ENCODE measurements around the gene STAC3. TPM values are rescaled to one million over a fixed set of nuclear protein-coding genes. Genes with fewer than 3 reads are reported as not detected.

Gene STAC3
- total RNA-seq, 3 donors from 2014 or later (not counting 1 experiment from before 2014, with no cell fraction given) = 2.4 to 4.1 (median 3.8) TPM

DNA sequence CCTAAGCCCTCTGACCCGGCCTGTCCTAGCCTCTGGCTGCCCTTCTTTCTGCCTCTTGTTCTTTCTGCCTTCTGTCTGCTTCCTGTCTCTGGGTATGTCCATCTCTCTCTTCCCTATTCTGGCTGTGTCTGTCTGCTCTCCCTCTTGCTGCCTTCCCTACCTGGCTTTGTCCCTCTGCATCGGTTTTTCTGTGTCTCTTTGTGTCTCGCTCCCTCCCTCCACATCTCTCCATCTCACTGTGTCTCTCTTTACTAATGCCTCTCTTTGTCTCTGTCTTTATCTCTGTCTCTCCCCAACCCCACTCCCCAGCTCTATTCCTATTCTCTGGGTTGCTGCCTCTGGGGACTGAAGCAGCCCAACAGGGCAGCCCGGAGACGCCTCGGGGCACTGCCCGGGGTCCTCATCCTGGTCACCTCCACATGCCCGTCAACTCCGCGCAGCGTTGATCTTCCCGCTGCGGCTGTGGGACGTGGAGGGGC is 11.4 kb downstream of the STAC3 start:
- TF ChIP-seq, protein P1, sequence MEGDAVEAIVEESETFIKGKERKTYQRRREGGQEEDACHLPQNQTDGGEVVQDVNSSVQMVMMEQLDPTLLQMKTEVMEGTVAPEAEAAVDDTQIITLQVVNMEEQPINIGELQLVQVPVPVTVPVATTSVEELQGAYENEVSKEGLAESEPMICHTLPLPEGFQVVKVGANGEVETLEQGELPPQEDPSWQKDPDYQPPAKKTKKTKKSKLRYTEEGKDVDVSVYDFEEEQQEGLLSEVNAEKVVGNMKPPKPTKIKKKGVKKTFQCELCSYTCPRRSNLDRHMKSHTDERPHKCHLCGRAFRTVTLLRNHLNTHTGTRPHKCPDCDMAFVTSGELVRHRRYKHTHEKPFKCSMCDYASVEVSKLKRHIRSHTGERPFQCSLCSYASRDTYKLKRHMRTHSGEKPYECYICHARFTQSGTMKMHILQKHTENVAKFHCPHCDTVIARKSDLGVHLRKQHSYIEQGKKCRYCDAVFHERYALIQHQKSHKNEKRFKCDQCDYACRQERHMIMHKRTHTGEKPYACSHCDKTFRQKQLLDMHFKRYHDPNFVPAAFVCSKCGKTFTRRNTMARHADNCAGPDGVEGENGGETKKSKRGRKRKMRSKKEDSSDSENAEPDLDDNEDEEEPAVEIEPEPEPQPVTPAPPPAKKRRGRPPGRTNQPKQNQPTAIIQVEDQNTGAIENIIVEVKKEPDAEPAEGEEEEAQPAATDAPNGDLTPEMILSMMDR (IDR thresholded peaks at IDR 0.05) = no peak
- Histone ChIP-seq H3K36me3 (ENCODE audit: control insufficient read depth, insufficient read depth, low read length) (no peaks in the 10 kb centered on the region), H3K4me3 (ENCODE audit: low read length) (peak overlapping the region; percentile 38), H3K9me3 (ENCODE audit: control insufficient read depth, insufficient read depth, low read length) (no peaks in the 10 kb centered on the region), H3K4me1 (ENCODE audit: control insufficient read depth, insufficient read depth, low read length) (peaks cover 92% of the 10 kb centered on the region), H3K27ac (ENCODE audit: low read length) (no peak overlapping the region), H3K27me3 (ENCODE audit: control insufficient read depth, insufficient read depth, low read length) (peaks cover 78% of the 10 kb centered on the region)
- WGBS (ENCODE audit: insufficient coverage) = 3% methylated on average over 14 of the region's 14 CpGs
- Mint-ChIP-seq H3K27ac (peak overlapping the region; percentile 45 to 64), H3K4me3 (peak overlapping the region; percentile 88), H3K27me3 (ENCODE audit: low read depth in 2 of 2) (peaks cover 61 to 76% of the 10 kb centered on the region in 2 donors), H3K36me3 (peaks cover 1% of the 10 kb centered on the region), H3K4me1 (peaks cover 45 to 80% of the 10 kb centered on the region in 2 donors), H3K9me3 (no peaks in the 10 kb centered on the region)
- DNase-seq = no peak
- intact Hi-C loops (cut with micrococcal nuclease) = loop anchor here (1.0 to 2.0 kb wide), 2 partner anchors 17 to 25 kb away; no protein-coding TSS in a partner anchor
- no peak for ATAC-seq

DNA sequence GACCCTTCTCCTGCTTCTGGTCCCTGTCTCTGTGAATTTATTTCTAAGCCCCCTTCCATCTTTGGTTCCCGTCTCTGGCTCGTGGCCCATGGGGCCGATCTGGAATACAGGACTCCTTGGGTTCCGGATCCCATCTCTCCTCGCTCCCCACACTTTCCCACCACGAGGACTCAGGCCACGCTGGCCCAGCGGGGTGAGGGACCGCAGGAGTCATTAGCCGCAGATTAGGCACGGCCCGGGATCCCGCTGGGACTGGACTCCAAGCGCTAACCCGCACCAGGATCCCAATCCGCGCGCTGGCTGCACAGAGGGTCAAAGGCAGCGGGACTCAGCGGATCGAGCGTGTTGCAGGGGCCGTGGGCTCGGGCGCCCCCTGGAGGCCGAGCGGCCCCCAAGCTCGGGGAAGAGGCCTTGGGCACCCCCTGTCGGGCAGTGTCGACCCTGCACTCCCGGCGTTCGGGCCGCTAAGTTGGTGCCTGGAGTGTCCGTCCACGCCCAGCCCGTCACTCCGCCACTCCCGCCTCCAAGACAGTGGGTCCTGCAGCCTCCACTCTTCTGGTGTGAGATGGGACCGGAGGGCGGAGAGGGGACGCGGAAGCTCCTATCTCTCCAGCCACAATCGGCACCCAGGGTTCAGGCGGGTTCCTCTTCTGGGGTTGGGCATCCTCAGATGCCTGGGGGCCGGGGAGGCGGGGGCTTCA is 12.0 kb downstream of the STAC3 start:
- H3K4me1 Mint-ChIP-seq = peaks cover 45 to 79% of the 10 kb centered on the region in 2 donors
- Histone ChIP-seq H3K36me3 (ENCODE audit: control insufficient read depth, insufficient read depth, low read length) (peaks cover 5% of the 10 kb centered on the region), H3K27ac (ENCODE audit: low read length) (no peak overlapping the region), H3K9me3 (ENCODE audit: control insufficient read depth, insufficient read depth, low read length) (no peaks in the 10 kb centered on the region), H3K4me1 (ENCODE audit: control insufficient read depth, insufficient read depth, low read length) (peaks cover 93% of the 10 kb centered on the region), H3K4me3 (ENCODE audit: low read length) (peak overlapping the region; percentile 6), H3K27me3 (ENCODE audit: control insufficient read depth, insufficient read depth, low read length) (peaks cover 78% of the 10 kb centered on the region)
- peaks cover 61 to 71% of the 10 kb centered on the region in 2 donors for H3K27me3 Mint-ChIP-seq (ENCODE audit: low read depth in 2 of 2)
- H3K27ac Mint-ChIP-seq = peak overlapping the region; percentile 53 to 64
- no peaks in the 10 kb centered on the region for H3K9me3 Mint-ChIP-seq
- H3K36me3 Mint-ChIP-seq = peaks cover 7% of the 10 kb centered on the region
- TF ChIP-seq, protein P1 (IDR thresholded peaks at IDR 0.05) = peak; percentile 100
- ATAC-seq = peak; percentile 83 to 95 (median 85)
- DNase-seq = peak; percentile 92 to 94
- peak overlapping the region; percentile 88 for H3K4me3 Mint-ChIP-seq
- intact Hi-C loops (cut with micrococcal nuclease) = loop anchor here (1.0 to 2.0 kb wide), 2 partner anchors 16 to 25 kb away; no protein-coding TSS in a partner anchor
- 2% methylated on average over 47 of the region's 47 CpGs for WGBS (ENCODE audit: insufficient coverage)

DNA sequence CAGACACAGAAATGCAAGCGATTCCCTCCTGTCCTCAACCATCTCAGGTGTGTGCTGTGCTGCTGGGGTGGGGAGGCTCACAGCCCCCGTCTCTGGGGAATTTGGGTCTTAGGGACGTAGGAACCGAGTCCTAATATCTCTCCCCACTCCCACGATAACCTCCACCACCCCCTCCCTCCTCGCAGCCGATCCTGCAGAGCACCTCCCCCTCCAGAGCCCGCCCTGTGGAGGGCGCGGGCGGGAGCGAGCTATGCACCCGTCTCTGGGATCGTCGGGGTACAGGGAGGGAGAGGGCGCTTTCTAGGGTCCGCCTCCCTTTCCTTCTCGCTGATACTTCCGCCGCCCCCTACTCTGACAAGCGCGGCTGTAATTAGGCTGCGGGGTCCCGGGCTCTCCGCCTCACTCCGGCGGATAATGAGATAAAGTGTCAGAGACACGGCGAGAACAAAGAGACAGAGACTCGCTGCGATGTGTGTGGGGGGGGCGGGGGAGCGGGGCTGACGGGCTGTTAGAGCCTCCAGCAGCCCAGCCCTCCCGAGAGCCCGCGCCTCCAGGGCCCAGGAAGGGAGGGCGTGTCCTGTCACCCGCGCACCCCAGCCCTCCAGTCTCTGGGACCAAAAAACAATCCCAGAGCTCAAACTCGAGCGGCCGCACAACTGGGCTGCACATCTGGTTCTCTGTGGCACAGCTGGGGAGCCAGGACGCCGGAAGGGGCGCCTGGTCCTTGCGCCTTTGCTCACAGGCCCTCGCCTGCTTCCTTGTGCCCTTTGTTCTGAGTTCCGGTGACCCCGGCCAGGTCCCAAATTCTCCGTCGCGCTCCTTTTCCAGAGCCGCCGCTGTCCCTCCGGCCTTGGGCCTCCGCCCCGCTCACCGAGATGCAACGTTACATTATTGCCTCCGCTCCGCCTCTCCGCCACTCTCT is 12.8 kb downstream of the STAC3 start:
- Histone ChIP-seq H3K27me3 (ENCODE audit: control insufficient read depth, insufficient read depth, low read length) (peaks cover 74% of the 10 kb centered on the region), H3K36me3 (ENCODE audit: control insufficient read depth, insufficient read depth, low read length) (peaks cover 13% of the 10 kb centered on the region), H3K4me1 (ENCODE audit: control insufficient read depth, insufficient read depth, low read length) (peaks cover 90% of the 10 kb centered on the region), H3K27ac (ENCODE audit: low read length) (no peak overlapping the region), H3K4me3 (ENCODE audit: low read length) (peak overlapping the region; percentile 6), H3K9me3 (ENCODE audit: control insufficient read depth, insufficient read depth, low read length) (no peaks in the 10 kb centered on the region)
- H3K4me3 Mint-ChIP-seq = peak overlapping the region; percentile 88
- no peaks in the 10 kb centered on the region for H3K9me3 Mint-ChIP-seq
- TF ChIP-seq, protein P1 (IDR thresholded peaks at IDR 0.05) = no peak
- H3K4me1 Mint-ChIP-seq = peaks cover 40 to 71% of the 10 kb centered on the region in 2 donors
- H3K27me3 Mint-ChIP-seq (ENCODE audit: low read depth in 2 of 2) = peaks cover 61 to 63% of the 10 kb centered on the region in 2 donors
- peak overlapping the region; percentile 48 to 53 for H3K27ac Mint-ChIP-seq
- WGBS (ENCODE audit: insufficient coverage) = 5% methylated on average over 62 of the region's 63 CpGs
- DNase-seq = peak; percentile 27 to 63
- intact Hi-C loops (cut with micrococcal nuclease) = loop anchor here (2.0 kb wide), 1 partner anchor 15 kb away; no protein-coding TSS in a partner anchor
- no peak for ATAC-seq
- H3K36me3 Mint-ChIP-seq = peaks cover 9% of the 10 kb centered on the region

All from natural killer cell (primary cell).